HepG2 (cell line): ENCODE results near the gene ARFGAP2.

Experiments used
- BCLAF1 ChIP-seq: fragments of 450-650 bp; IDR thresholded peaks from 2 replicates; pipeline ENCODE4 v1.6.1; 2017; ENCODE audit warnings: mild to moderate bottlenecking
- CREM ChIP-seq, 2 experiments: sonication (generic) in 1 of 2; formaldehyde crosslinking in 1 of 2; IDR thresholded peaks; 2 replicates each; pipeline versions ENCODE4 v1.4.0 to v1.6.1; 2016 to 2020; ENCODE audit warnings: antibody characterized with exemption in 1 of 2, mild to moderate bottlenecking in 1 of 2, missing genetic modification reagents in 1 of 2
- POLR2A ChIP-seq, 2 experiments: IDR thresholded peaks; 2 replicates each; pipeline ENCODE4 v1.6.1; 2011; ENCODE audit warnings: low read depth in 2 of 2, low read length in 2 of 2, mild to moderate bottlenecking in 1 of 2, moderate library complexity in 1 of 2; ENCODE audit not compliant: insufficient read depth in 1 of 2
- SP1 ChIP-seq, 2 experiments: fragments of 450-650 bp in 1 of 2; sonication (generic) in 1 of 2; formaldehyde crosslinking in 1 of 2; IDR thresholded peaks; 2 replicates each; pipeline versions ENCODE4 v1.4.0 to v1.6.1; 2016 to 2020; ENCODE audit warnings: missing genetic modification reagents in 1 of 2
- XBP1 ChIP-seq: sonication (generic); formaldehyde crosslinking; IDR thresholded peaks from 2 replicates; pipeline ENCODE4 v1.5.0; 2020; ENCODE audit warnings: missing genetic modification reagents

- TF ChIP-seq XBP1 (no peak), POLR2A (IDR thresholded peaks at IDR 0.05; ENCODE audit: insufficient read depth in 1 of 2, low read depth in 2 of 2, low read length in 2 of 2) (no peak), CREM (IDR thresholded peaks at IDR 0.05) (no peak), CREM (CRISPR knock-in tag; IDR thresholded peaks at IDR 0.05) (no peak), SP1 (IDR thresholded peaks at IDR 0.05) (no peak), SP1 (CRISPR knock-in tag; IDR thresholded peaks at IDR 0.05) (no peak), BCLAF1 (no peak)
Observed at GRCh38 chr11:47124675-47125074, 52.0 kb downstream of the ARFGAP2 start.
